DND-41 (cell line): ENCODE results near the gene BAIAP2L1.

Experiments used
- ATAC-seq: fragments of 200-7000 bp; cut with Tn5 transposase; 3 replicates; pipeline ENCODE4 v1.9.1; 2021; ENCODE audit warnings: low read depth; ENCODE audit not compliant: insufficient read depth
- DNase-seq: peaks from one replicate; pipeline ENCODE4 v3.0.0-alpha.2; 2020
- H2AFZ ChIP-seq: 2 replicates; pipeline ENCODE4 v1.6.0; 2012; ENCODE audit warnings: low read depth, low read length
- H3K27ac ChIP-seq: 2 replicates; pipeline ENCODE4 v1.5.1; 2012; ENCODE audit warnings: low read length, inconsistent platforms
- H3K27me3 ChIP-seq: fragments of 200-600 bp; sonication (generic); 2 replicates; pipeline ENCODE4 v1.6.0; 2012; ENCODE audit warnings: low read length, mild to moderate bottlenecking, inconsistent platforms; ENCODE audit not compliant: insufficient read depth, poor library complexity
- H3K36me3 ChIP-seq: 2 replicates; pipeline ENCODE4 v1.5.1; 2012; ENCODE audit warnings: low read length, inconsistent platforms; ENCODE audit not compliant: insufficient read depth
- H3K4me1 ChIP-seq: 2 replicates; pipeline ENCODE4 v1.5.1; 2012; ENCODE audit warnings: mild to moderate bottlenecking, low read length; ENCODE audit not compliant: insufficient read depth
- H3K4me2 ChIP-seq: 2 replicates; pipeline ENCODE4 v1.6.0; 2012; ENCODE audit warnings: mild to moderate bottlenecking, moderate library complexity, low read length, inconsistent platforms; ENCODE audit not compliant: insufficient read depth
- H3K4me3 ChIP-seq, 2 experiments: fragments of 200-600 bp in 1 of 2; shearing (Covaris generic) in 1 of 2; 2 replicates each; pipeline ENCODE4 v1.5.1; 2012 to 2016; ENCODE audit warnings: inconsistent platforms in 2 of 2, low read length in 2 of 2, mild to moderate bottlenecking in 2 of 2, low read depth in 1 of 2, moderate library complexity in 1 of 2
- H3K79me2 ChIP-seq: 2 replicates; pipeline ENCODE4 v1.6.0; 2012; ENCODE audit warnings: low read length, inconsistent platforms; ENCODE audit not compliant: insufficient read depth
- H3K9ac ChIP-seq: 2 replicates; pipeline ENCODE4 v1.6.0; 2012; ENCODE audit warnings: low read depth, mild to moderate bottlenecking, inconsistent platforms, low read length, moderate library complexity
- H3K9me3 ChIP-seq: 2 replicates; pipeline ENCODE4 v1.5.1; 2012; ENCODE audit warnings: low read length, moderate library complexity, mild to moderate bottlenecking, inconsistent platforms; ENCODE audit not compliant: insufficient read depth, severe bottlenecking
- H4K20me1 ChIP-seq: 2 replicates; pipeline ENCODE4 v1.6.0; 2012; ENCODE audit warnings: low read length; ENCODE audit not compliant: insufficient read depth
- CTCF ChIP-seq: IDR thresholded peaks from 2 replicates; pipeline ENCODE4 v1.5.1; 2012; ENCODE audit warnings: borderline replicate concordance, low read length, moderate library complexity, mild to moderate bottlenecking; ENCODE audit not compliant: poor library complexity, severe bottlenecking; ENCODE audit errors: extremely low read depth
- EZH2 ChIP-seq: IDR thresholded peaks from 3 replicates; pipeline ENCODE4 v1.6.1; 2012; ENCODE audit warnings: borderline replicate concordance, low read depth, mild to moderate bottlenecking, moderate library complexity, low read length, inconsistent platforms; ENCODE audit not compliant: severe bottlenecking

Gene BAIAP2L1

GRCh38 chr7:98339043-98339442 lies 61.8 kb downstream of the BAIAP2L1 start:
- TF ChIP-seq EZH2 = no peak
- no peak for TF ChIP-seq CTCF
- no peak overlapping the region for H2AFZ ChIP-seq
- no peaks in the 10 kb centered on the region for H3K27me3 ChIP-seq
- H3K4me2 ChIP-seq = no peak overlapping the region
- DNase-seq = no peak
- no peaks in the 10 kb centered on the region for H3K79me2 ChIP-seq
- H3K27ac ChIP-seq = no peak overlapping the region
- no peak overlapping the region for H3K4me3 ChIP-seq
- no peaks in the 10 kb centered on the region for H3K9me3 ChIP-seq
- H3K36me3 ChIP-seq = no peaks in the 10 kb centered on the region
- no peaks in the 10 kb centered on the region for H4K20me1 ChIP-seq
- H3K9ac ChIP-seq = no peak overlapping the region
- no peak for ATAC-seq
- H3K4me1 ChIP-seq = no peaks in the 10 kb centered on the region

GRCh38 chr7:98338441-98338840 lies 62.4 kb downstream of the BAIAP2L1 start:
- Histone ChIP-seq H3K9ac (no peak overlapping the region), H3K4me1 (no peaks in the 10 kb centered on the region), H3K4me2 (no peak overlapping the region), H4K20me1 (no peaks in the 10 kb centered on the region), H2AFZ (no peak overlapping the region), H3K4me3 (no peak overlapping the region), H3K27ac (no peak overlapping the region), H3K9me3 (no peaks in the 10 kb centered on the region), H3K27me3 (no peaks in the 10 kb centered on the region), H3K79me2 (no peaks in the 10 kb centered on the region), H3K36me3 (no peaks in the 10 kb centered on the region)
- DNase-seq = no peak
- no peak for ATAC-seq
- TF ChIP-seq EZH2 (no peak), CTCF (no peak)

- Histone ChIP-seq H3K4me3 (no peak overlapping the region), H3K27ac (no peak overlapping the region), H4K20me1 (no peaks in the 10 kb centered on the region), H3K9me3 (no peaks in the 10 kb centered on the region), H3K36me3 (no peaks in the 10 kb centered on the region), H3K4me1 (no peaks in the 10 kb centered on the region), H3K9ac (no peak overlapping the region), H3K4me2 (no peak overlapping the region), H3K79me2 (no peaks in the 10 kb centered on the region), H2AFZ (no peak overlapping the region), H3K27me3 (no peaks in the 10 kb centered on the region)
- TF ChIP-seq EZH2 (no peak), CTCF (no peak)
- ATAC-seq = no peak
- DNase-seq = no peak
These were observed 65.4 kb downstream of the BAIAP2L1 start for GRCh38 chr7:98335411-98335977.

- no peak overlapping the region for H3K9ac ChIP-seq
- no peak overlapping the region for H3K27ac ChIP-seq
- H3K9me3 ChIP-seq = no peaks in the 10 kb centered on the region
- no peak overlapping the region for H3K4me3 ChIP-seq
- H3K27me3 ChIP-seq = no peaks in the 10 kb centered on the region
- H3K4me2 ChIP-seq = no peak overlapping the region
- ATAC-seq (no peak), DNase-seq (no peak)
- H4K20me1 ChIP-seq = no peaks in the 10 kb centered on the region
- no peaks in the 10 kb centered on the region for H3K79me2 ChIP-seq
- no peak for TF ChIP-seq EZH2
- H3K36me3 ChIP-seq = no peaks in the 10 kb centered on the region
- H2AFZ ChIP-seq = no peak overlapping the region
- H3K4me1 ChIP-seq = no peaks in the 10 kb centered on the region
These were observed 66.8 kb downstream of the BAIAP2L1 start for GRCh38 chr7:98334081-98334480.
